ENCODE data around the gene GIPR.

DNA sequence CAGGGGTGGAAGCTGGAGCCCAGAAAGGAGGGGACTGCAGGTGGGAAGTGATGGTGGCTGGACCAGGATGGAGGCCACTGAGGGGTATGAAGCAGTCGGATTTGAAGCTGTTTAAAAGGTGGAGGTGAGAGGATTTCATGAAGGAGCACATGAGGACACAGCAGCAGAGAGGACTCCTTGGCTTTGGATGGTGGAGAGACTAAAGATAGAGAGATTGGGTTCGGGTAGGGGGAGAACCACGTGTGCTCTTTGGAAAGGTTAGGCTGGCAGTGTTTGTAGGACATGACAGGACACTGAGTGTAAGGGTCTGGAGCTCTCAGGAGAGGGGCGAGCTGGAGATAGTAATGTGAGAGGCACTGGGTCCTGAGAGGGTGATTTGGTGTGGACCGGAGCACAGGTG lies 14.9 kb downstream of the GIPR start:
- TF ChIP-seq, protein P1, sequence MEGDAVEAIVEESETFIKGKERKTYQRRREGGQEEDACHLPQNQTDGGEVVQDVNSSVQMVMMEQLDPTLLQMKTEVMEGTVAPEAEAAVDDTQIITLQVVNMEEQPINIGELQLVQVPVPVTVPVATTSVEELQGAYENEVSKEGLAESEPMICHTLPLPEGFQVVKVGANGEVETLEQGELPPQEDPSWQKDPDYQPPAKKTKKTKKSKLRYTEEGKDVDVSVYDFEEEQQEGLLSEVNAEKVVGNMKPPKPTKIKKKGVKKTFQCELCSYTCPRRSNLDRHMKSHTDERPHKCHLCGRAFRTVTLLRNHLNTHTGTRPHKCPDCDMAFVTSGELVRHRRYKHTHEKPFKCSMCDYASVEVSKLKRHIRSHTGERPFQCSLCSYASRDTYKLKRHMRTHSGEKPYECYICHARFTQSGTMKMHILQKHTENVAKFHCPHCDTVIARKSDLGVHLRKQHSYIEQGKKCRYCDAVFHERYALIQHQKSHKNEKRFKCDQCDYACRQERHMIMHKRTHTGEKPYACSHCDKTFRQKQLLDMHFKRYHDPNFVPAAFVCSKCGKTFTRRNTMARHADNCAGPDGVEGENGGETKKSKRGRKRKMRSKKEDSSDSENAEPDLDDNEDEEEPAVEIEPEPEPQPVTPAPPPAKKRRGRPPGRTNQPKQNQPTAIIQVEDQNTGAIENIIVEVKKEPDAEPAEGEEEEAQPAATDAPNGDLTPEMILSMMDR (IDR thresholded peaks at IDR 0.05): no peak
- TF ChIP-seq RAD21 (IDR thresholded peaks at IDR 0.05; ENCODE audit: low read length) (no peak), FOXM1 (IDR thresholded peaks at IDR 0.05; ENCODE audit: low read depth) (no peak), EP300 (IDR thresholded peaks at IDR 0.05; ENCODE audit: borderline replicate concordance in 1 of 2, low read depth in 1 of 2, low read length in 1 of 2) (no peak), JUND (IDR thresholded peaks at IDR 0.05) (no peak), GABPA (IDR thresholded peaks at IDR 0.05; ENCODE audit: low read depth) (no peak), TAF1 (IDR thresholded peaks at IDR 0.05; ENCODE audit: borderline replicate concordance, low read depth, low read length) (no peak), POLR2AphosphoS5 (IDR thresholded peaks at IDR 0.05; ENCODE audit: low read depth, low read length) (no peak), TCF12 (IDR thresholded peaks at IDR 0.05) (no peak)
